Glutamatergic neuron (in vitro differentiated cells): ENCODE results near the gene ZFAND3. TPM values are rescaled to one million over a fixed set of nuclear protein-coding genes. Genes with fewer than 3 reads are reported as not detected.

Experiments used
- DNase-seq: peaks from one replicate; pipeline ENCODE4 v3.0.0; 2022
- H3K27ac Mint-ChIP-seq: one replicate; pipeline ENCODE4 v1.8.0; 2020; ENCODE audit warnings: mild to moderate bottlenecking, mixed read lengths, inconsistent platforms; ENCODE audit not compliant: unreplicated experiment
- H3K27me3 Mint-ChIP-seq: one replicate; pipeline ENCODE4 v1.8.0; 2020; ENCODE audit warnings: mild to moderate bottlenecking, moderate library complexity, mixed read lengths, inconsistent platforms; ENCODE audit not compliant: unreplicated experiment
- H3K36me3 Mint-ChIP-seq: one replicate; pipeline ENCODE4 v1.8.0; 2020; ENCODE audit warnings: mild to moderate bottlenecking, mixed read lengths, inconsistent platforms; ENCODE audit not compliant: unreplicated experiment
- H3K4me1 Mint-ChIP-seq: one replicate; pipeline ENCODE4 v1.8.0; 2020; ENCODE audit warnings: mild to moderate bottlenecking, low read depth, mixed read lengths, inconsistent platforms; ENCODE audit not compliant: unreplicated experiment
- H3K4me3 Mint-ChIP-seq: one replicate; pipeline ENCODE4 v1.8.0; 2020; ENCODE audit warnings: mild to moderate bottlenecking, mixed read lengths, inconsistent platforms; ENCODE audit not compliant: unreplicated experiment
- H3K9me3 Mint-ChIP-seq: one replicate; pipeline ENCODE4 v1.8.0; 2020; ENCODE audit warnings: mild to moderate bottlenecking, moderate library complexity, mixed read lengths, inconsistent platforms; ENCODE audit not compliant: unreplicated experiment
- total RNA-seq: library from RNA; stranded (reverse); fragmentation: NEBNext Ultra II Directional; extraction: Animal tissue kit (Norgen Biotek cat#: 25700); gene quantifications from one replicate; pipeline ENCODE4 v1.2.1, GENCODE V29; 2021; ENCODE audit not compliant: unreplicated experiment
- TF ChIP-seq, protein P1 (sequence below): fragments of 200-600 bp; sonication (generic); IDR thresholded peaks from one replicate; pipeline ENCODE4 v1.5.0; 2021; ENCODE audit not compliant: partially characterized antibody, unreplicated experiment

The ZFAND3 gene
- total RNA-seq, 1 donor from 2014 or later = 115 TPM

DNA sequence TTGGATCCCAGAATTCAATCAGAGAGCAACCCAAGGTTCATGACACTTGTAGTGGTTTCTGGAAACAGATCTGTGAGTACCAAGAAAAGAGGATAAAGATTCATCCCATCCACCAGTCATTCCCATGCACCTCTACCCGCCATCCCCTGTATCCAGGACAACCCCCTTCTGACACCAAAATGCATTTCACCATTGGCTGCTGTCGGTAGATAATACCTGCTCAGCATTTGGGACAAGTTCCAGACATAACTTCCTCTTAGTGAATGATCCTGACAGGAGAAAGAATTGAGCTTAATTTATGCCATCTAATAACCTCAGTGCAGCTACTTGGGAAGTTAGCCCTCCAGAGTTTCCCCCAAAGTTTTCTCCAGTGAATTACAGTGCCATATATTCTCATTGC lies 329.1 kb downstream of the ZFAND3 start:
- DNase-seq = no peak
- no peak overlapping the region for H3K4me3 Mint-ChIP-seq
- peaks cover 30% of the 10 kb centered on the region for H3K4me1 Mint-ChIP-seq
- H3K27ac Mint-ChIP-seq = no peak overlapping the region
- H3K9me3 Mint-ChIP-seq = peaks cover 12% of the 10 kb centered on the region
- no peaks in the 10 kb centered on the region for H3K36me3 Mint-ChIP-seq
- TF ChIP-seq, protein P1, sequence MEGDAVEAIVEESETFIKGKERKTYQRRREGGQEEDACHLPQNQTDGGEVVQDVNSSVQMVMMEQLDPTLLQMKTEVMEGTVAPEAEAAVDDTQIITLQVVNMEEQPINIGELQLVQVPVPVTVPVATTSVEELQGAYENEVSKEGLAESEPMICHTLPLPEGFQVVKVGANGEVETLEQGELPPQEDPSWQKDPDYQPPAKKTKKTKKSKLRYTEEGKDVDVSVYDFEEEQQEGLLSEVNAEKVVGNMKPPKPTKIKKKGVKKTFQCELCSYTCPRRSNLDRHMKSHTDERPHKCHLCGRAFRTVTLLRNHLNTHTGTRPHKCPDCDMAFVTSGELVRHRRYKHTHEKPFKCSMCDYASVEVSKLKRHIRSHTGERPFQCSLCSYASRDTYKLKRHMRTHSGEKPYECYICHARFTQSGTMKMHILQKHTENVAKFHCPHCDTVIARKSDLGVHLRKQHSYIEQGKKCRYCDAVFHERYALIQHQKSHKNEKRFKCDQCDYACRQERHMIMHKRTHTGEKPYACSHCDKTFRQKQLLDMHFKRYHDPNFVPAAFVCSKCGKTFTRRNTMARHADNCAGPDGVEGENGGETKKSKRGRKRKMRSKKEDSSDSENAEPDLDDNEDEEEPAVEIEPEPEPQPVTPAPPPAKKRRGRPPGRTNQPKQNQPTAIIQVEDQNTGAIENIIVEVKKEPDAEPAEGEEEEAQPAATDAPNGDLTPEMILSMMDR = no peak
- no peaks in the 10 kb centered on the region for H3K27me3 Mint-ChIP-seq

DNA sequence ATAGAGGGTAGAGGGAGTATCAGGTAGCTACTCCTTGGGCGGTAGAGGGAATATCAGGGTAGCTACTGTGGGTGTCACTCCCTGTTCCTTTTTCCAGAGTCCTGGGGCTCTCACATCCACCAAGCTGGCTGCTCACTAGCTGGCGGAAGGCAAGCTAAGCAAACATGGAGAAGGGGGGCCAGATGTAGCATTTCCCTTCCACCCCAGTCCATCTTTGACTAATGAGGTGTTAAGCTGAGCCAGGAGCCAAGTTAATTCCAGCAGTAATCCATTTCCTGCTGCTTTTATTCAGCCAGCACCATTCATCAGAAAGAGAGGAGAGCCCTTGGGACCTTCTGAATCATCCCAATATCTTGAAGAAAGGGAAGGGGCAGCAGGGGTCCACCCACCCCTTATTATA lies 330.0 kb downstream of the ZFAND3 start:
- Mint-ChIP-seq H3K9me3 (peaks cover 12% of the 10 kb centered on the region), H3K4me3 (no peak overlapping the region), H3K27ac (no peak overlapping the region), H3K27me3 (no peaks in the 10 kb centered on the region), H3K4me1 (peaks cover 36% of the 10 kb centered on the region), H3K36me3 (no peaks in the 10 kb centered on the region)
- no peak for DNase-seq
- TF ChIP-seq, protein P1 = no peak

DNA sequence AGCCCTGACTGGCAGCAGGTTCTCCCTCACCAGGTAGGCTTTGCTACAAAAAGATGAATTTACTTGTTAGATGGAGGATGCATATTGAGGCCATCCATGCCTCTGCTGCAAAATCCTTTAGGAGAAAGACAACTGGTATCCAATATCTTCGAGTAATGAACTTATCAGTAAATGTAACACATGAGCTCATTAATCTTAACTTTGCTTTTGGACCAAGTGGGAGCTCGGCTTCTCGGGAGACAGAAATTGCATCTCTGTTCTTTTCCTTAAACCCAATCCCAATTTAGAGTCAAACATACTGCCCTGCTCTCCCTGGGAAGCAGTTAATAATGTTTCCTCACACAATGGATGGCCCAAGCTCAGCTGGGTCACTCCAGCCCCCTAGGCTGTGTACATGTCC lies 330.5 kb downstream of the ZFAND3 start:
- no peak overlapping the region for H3K4me3 Mint-ChIP-seq
- TF ChIP-seq, protein P1 = no peak
- peaks cover 40% of the 10 kb centered on the region for H3K4me1 Mint-ChIP-seq
- no peak for DNase-seq
- peaks cover 2% of the 10 kb centered on the region for H3K27me3 Mint-ChIP-seq
- no peaks in the 10 kb centered on the region for H3K36me3 Mint-ChIP-seq
- peaks cover 14% of the 10 kb centered on the region for H3K9me3 Mint-ChIP-seq
- no peak overlapping the region for H3K27ac Mint-ChIP-seq

DNA sequence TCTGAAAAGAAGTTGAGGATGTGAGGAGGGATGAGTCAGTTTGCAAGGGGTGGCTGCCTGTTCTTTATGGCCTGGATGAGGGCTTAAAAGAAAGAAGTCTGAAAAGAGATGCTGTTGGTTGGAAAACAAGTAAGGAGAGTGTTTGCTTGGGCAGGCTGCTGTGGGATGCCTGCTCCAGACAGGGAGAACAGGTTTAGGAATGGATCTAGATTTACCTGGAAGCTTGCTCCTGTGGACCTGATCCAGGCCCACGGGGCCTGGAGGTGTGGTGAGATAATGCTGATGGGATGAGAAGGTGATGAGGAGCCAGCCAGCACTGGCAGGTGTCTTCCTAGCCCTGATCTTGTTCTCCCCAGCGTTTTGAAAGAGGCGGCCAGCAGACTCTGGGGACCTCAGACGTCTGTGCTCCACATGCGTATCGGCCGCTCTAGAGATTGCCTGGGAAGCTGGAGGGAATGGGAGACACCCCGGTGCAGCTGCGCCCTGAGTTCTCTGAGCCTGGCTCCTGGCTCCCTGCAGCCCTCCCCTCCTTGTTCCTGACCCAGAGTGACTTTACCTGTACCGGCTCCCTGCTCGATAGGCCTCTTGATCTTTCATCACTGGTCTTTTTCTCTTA lies 331.3 kb downstream of the ZFAND3 start:
- Mint-ChIP-seq H3K36me3 (no peaks in the 10 kb centered on the region), H3K9me3 (peaks cover 20% of the 10 kb centered on the region), H3K4me1 (peaks cover 40% of the 10 kb centered on the region), H3K4me3 (peak overlapping the region; percentile 10), H3K27ac (no peak overlapping the region), H3K27me3 (peaks cover 4% of the 10 kb centered on the region)
- no peak for DNase-seq
- TF ChIP-seq, protein P1 = no peak

DNA sequence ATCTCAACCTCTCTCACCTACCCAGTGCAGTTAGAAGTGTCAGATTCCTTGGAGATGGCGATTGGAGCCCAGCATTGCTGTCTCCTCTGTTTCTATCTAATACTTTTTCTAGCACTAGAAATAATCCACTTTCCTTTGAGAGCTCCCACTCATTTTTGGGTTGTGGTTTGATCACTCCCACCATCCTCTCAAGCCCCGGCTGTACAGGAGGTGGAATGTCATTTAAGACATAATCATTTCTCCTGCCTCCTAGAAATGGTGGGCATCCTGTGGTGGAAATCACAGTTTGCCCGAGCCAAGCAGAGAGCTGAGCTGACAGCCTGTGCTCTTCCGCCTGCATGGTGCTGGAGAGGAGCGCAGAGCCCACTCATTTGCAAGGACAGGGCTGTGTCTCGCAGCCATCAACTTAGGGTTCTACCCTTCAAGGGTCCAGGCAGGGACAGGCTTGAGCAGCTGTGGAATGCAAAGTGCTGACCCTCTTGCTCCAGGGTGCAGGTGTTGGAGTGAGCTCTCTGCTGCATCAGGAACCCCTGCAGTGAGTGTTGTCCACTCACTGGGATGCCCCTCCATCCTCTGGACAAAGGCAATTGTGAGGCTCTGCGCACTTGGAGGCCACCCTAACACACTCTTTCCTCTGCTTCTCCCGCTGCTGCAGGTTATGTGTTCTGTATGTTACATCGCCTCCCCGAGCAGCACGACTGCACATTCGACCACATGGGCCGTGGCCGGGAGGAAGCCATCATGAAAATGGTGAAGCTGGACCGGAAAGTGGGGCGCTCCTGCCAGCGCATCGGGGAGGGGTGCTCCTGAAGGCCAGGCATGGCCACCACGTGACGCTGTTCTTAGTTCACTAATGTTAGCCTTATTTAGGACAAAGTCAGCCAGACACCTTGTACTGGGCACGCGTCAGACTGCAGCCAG lies 332.3 kb downstream of the ZFAND3 start:
- Mint-ChIP-seq H3K9me3 (peaks cover 21% of the 10 kb centered on the region), H3K4me1 (peaks cover 32% of the 10 kb centered on the region), H3K4me3 (no peak overlapping the region), H3K27me3 (peaks cover 4% of the 10 kb centered on the region), H3K36me3 (no peaks in the 10 kb centered on the region), H3K27ac (no peak overlapping the region)
- TF ChIP-seq, protein P1 = no peak
- DNase-seq = no peak
